ENCODE measurements around the gene PPP6R2. TPM values are rescaled to one million over a fixed set of nuclear protein-coding genes. Genes with fewer than 3 reads are reported as not detected.

The PPP6R2 gene
- total RNA-seq, 2 experiments from 2014 or later: 62.3 to 64.5 TPM

DNA sequence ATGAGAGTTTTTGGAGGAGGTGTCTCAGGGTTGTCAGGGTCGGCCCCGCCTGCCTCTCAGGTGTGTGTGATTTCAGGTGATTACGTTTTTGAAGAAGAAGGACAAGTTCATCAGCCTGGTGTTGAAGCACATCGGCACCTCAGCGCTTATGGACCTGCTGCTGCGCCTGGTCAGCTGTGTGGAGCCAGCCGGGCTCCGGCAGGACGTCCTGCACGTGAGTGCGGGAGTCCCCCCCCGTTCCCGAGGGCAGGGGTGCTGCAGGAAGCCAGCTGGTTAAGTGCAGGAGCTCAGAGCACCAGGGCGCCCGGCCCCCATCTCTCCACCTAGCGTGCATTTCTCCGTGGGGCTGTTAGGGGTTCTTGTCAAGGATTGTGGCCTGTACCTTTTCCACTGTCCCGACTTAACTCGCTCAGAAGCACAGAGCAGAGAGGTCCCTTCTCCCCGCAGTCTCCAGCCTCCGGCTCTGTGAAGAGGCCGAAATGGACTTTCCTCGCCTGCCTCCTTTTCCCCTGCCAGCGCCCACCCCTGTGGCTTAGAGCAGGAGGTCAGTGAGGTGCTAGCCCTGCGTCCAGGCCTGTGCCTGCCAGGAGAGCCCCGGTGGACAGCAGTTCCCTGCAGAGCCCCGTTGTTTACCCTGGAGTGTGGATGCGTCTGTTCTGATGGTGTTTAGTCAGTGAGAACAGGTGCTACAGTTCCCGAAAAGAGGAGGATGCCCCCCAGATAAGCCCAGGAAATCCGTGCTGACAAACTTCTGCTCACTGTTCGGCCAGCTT, 71.5 kb downstream of the PPP6R2 start:
- peaks cover 84% of the 10 kb centered on the region for H3K36me3 ChIP-seq (ENCODE audit: insufficient read depth, low read length)
- no peaks in the 10 kb centered on the region for H3K4me1 ChIP-seq (ENCODE audit: insufficient read depth, low read length, poor library complexity, severe bottlenecking)
- no peak overlapping the region for H3K4me2 ChIP-seq (ENCODE audit: low read length)
- no peak for DNase-seq (ENCODE audit: low spot score)
- no peaks in the 10 kb centered on the region for H3K79me2 ChIP-seq (ENCODE audit: insufficient read depth, low read depth, low read length)
- H3K9me2 ChIP-seq (ENCODE audit: insufficient read depth, low read length): no peaks in the 10 kb centered on the region
- intact Hi-C loops (cut with micrococcal nuclease; ENCODE audit: unreplicated experiment): no loop called here
- no peaks in the 10 kb centered on the region for H4K20me1 ChIP-seq (ENCODE audit: insufficient read depth, low read length)
- POLR2A ChIA-PET: no interaction called here
- BruUV-seq (replicated peaks): no TSS peak
- H2AFZ ChIP-seq (ENCODE audit: low read length): no peak overlapping the region
- H3K27ac ChIP-seq (ENCODE audit: low read depth, low read length, poor library complexity, severe bottlenecking): no peak overlapping the region
- H3K9me3 ChIP-seq (ENCODE audit: low read length): no peaks in the 10 kb centered on the region
- no peak overlapping the region for H3K4me3 ChIP-seq (ENCODE audit: low read depth, low read length, poor library complexity, severe bottlenecking)
- CTCF ChIA-PET (ENCODE audit: unreplicated experiment): no interaction called here
- TF ChIP-seq, protein P1, sequence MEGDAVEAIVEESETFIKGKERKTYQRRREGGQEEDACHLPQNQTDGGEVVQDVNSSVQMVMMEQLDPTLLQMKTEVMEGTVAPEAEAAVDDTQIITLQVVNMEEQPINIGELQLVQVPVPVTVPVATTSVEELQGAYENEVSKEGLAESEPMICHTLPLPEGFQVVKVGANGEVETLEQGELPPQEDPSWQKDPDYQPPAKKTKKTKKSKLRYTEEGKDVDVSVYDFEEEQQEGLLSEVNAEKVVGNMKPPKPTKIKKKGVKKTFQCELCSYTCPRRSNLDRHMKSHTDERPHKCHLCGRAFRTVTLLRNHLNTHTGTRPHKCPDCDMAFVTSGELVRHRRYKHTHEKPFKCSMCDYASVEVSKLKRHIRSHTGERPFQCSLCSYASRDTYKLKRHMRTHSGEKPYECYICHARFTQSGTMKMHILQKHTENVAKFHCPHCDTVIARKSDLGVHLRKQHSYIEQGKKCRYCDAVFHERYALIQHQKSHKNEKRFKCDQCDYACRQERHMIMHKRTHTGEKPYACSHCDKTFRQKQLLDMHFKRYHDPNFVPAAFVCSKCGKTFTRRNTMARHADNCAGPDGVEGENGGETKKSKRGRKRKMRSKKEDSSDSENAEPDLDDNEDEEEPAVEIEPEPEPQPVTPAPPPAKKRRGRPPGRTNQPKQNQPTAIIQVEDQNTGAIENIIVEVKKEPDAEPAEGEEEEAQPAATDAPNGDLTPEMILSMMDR (conservative IDR thresholded peaks at IDR 0.05; ENCODE audit: low read length): no peak
- TF ChIP-seq EZH2phosphoT487 (IDR thresholded peaks at IDR 0.05; ENCODE audit: borderline replicate concordance, low read depth, low read length): no peak

DNA sequence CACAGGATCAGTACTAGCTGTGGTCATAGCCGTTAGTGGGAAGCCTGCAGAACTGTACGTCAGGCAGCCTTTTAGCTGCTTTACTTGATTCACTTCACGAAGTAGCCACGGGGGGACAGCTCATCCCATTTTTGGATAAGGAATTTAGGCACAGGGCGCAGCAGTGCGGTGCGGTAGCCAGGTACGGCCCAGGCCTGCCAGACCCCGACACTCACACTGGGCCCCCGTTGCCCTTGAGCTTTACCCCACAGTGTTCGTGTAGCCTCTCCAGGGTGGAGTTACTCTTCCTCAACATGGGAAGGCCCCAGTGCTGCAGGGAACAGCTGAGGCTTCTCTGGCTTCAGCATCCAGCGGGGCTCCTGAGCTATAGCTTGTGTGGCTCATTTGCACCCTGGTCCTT, 72.3 kb downstream of the PPP6R2 start:
- no peak for DNase-seq (ENCODE audit: low spot score)
- Histone ChIP-seq H4K20me1 (ENCODE audit: insufficient read depth, low read length) (no peaks in the 10 kb centered on the region), H3K4me1 (ENCODE audit: insufficient read depth, low read length, poor library complexity, severe bottlenecking) (no peaks in the 10 kb centered on the region), H3K36me3 (ENCODE audit: insufficient read depth, low read length) (peaks cover 87% of the 10 kb centered on the region), H3K9me3 (ENCODE audit: low read length) (no peaks in the 10 kb centered on the region), H3K4me3 (ENCODE audit: low read depth, low read length, poor library complexity, severe bottlenecking) (no peak overlapping the region), H3K9me2 (ENCODE audit: insufficient read depth, low read length) (no peaks in the 10 kb centered on the region), H3K27ac (ENCODE audit: low read depth, low read length, poor library complexity, severe bottlenecking) (no peak overlapping the region), H3K79me2 (ENCODE audit: insufficient read depth, low read depth, low read length) (no peaks in the 10 kb centered on the region), H3K4me2 (ENCODE audit: low read length) (no peak overlapping the region), H2AFZ (ENCODE audit: low read length) (no peak overlapping the region)
- TF ChIP-seq, protein P1 (conservative IDR thresholded peaks at IDR 0.05; ENCODE audit: low read length): no peak
- no peak for TF ChIP-seq EZH2phosphoT487 (IDR thresholded peaks at IDR 0.05; ENCODE audit: borderline replicate concordance, low read depth, low read length)
- no TSS peak for BruUV-seq (replicated peaks)
- intact Hi-C loops (cut with micrococcal nuclease; ENCODE audit: unreplicated experiment): no loop called here
- ChIA-PET POLR2A (no interaction called here), CTCF (ENCODE audit: unreplicated experiment) (no interaction called here)

DNA sequence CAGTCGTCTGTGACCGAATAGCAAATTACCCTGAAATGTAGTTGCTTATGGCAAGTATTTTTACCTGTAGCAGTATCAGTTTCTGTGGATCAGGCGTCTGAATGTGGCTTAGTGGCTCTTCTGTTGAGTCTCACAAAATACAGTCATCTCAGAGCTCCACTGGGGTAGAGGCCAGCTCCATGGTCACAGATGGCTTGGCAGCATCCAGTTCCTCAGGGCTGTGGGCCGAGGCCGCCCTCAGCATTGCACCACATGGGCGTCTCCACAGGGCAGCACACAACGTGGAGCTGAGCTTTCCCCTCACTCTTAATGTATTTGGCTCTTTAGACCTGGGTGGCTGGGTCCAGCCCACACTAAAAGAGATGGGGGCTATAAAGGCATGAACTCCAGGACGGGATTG, 73.9 kb downstream of the PPP6R2 start:
- no peak for DNase-seq (ENCODE audit: low spot score)
- Histone ChIP-seq H4K20me1 (ENCODE audit: insufficient read depth, low read length) (no peaks in the 10 kb centered on the region), H3K4me1 (ENCODE audit: insufficient read depth, low read length, poor library complexity, severe bottlenecking) (no peaks in the 10 kb centered on the region), H3K4me3 (ENCODE audit: low read depth, low read length, poor library complexity, severe bottlenecking) (no peak overlapping the region), H3K4me2 (ENCODE audit: low read length) (no peak overlapping the region), H2AFZ (ENCODE audit: low read length) (no peak overlapping the region), H3K9me3 (ENCODE audit: low read length) (no peaks in the 10 kb centered on the region), H3K36me3 (ENCODE audit: insufficient read depth, low read length) (peaks cover 85% of the 10 kb centered on the region), H3K9me2 (ENCODE audit: insufficient read depth, low read length) (no peaks in the 10 kb centered on the region), H3K79me2 (ENCODE audit: insufficient read depth, low read depth, low read length) (no peaks in the 10 kb centered on the region), H3K27ac (ENCODE audit: low read depth, low read length, poor library complexity, severe bottlenecking) (no peak overlapping the region)
- TF ChIP-seq, protein P1 (conservative IDR thresholded peaks at IDR 0.05; ENCODE audit: low read length): no peak
- no peak for TF ChIP-seq EZH2phosphoT487 (IDR thresholded peaks at IDR 0.05; ENCODE audit: borderline replicate concordance, low read depth, low read length)
- ChIA-PET CTCF (ENCODE audit: unreplicated experiment) (interaction anchor here (0.5 kb wide), 1 partner anchor 140 kb away, joined by 4 read pairs; no protein-coding TSS in a partner anchor), POLR2A (no interaction called here)
- intact Hi-C loops (cut with micrococcal nuclease; ENCODE audit: unreplicated experiment): no loop called here
- no TSS peak for BruUV-seq (replicated peaks)
